Measurements from ENCODE around the gene ZSWIM4. TPM values are rescaled to one million over a fixed set of nuclear protein-coding genes. Genes with fewer than 3 reads are reported as not detected.

ZSWIM4 gene
- total and polyA plus RNA-seq, 10 of the 15 experiments (the other 5 are each of a cell fraction or from before 2014, with no cell fraction given), result 0.73 to 11.1 (median 1.8) TPM; not detected in 2

- no TSS peak for BruUV-seq (replicated peaks)
- Histone ChIP-seq H4K20me1 (ENCODE audit: control insufficient read depth, insufficient read depth) (no peaks in the 10 kb centered on the region), H2AFZ (ENCODE audit: control insufficient read depth, low read depth, low read length) (peak overlapping the region; percentile 51; the same call in 1 of the 2 replicates), H3K4me1 (ENCODE audit: control insufficient read depth, insufficient read depth, low read length) (peaks cover 24% of the 10 kb centered on the region), H3K36me3 (ENCODE audit: control insufficient read depth in 2 of 2, insufficient read depth in 2 of 2, low read length in 1 of 2) (no peaks in the 10 kb centered on the region), H3K4me3 (peak overlapping the region; percentile 18; the same call in 1 of the 2 replicates), H3K4me2 (ENCODE audit: control insufficient read depth, insufficient read depth) (peak overlapping the region; percentile 72), H3K9me3 (replicated peaks; ENCODE audit: control insufficient read depth, insufficient read depth, low read length) (no peaks in the 10 kb centered on the region), H3K79me2 (ENCODE audit: control insufficient read depth, insufficient read depth, low read length) (no peaks in the 10 kb centered on the region), H3K9ac (ENCODE audit: control insufficient read depth, insufficient read depth, low read length) (no peak overlapping the region), H3K27ac (ENCODE audit: control insufficient read depth, insufficient read depth) (no peak overlapping the region), H3K27me3 (replicated peaks in 1 of 2; ENCODE audit: control insufficient read depth in 2 of 2, insufficient read depth in 2 of 2, low read length in 1 of 2) (no peaks in the 10 kb centered on the region)
- ChIA-PET CTCF (interaction anchor here (0.6 to 4.9 kb wide), 3 partner anchors 8 to 64 kb away, joined by 3 to 41 read pairs (median 3); no protein-coding TSS in a partner anchor), RAD21 (ENCODE audit: unreplicated experiment) (interaction anchor here (1.0 to 4.8 kb wide), 2 partner anchors 10 to 14 kb away, joined by 3 to 70 read pairs; no protein-coding TSS in a partner anchor), POLR2A (interaction anchor here (1.5 kb wide), 1 partner anchor 9 kb away, joined by 3 read pairs; no protein-coding TSS in a partner anchor), SMC1A (ENCODE audit: uncharacterized antibody, unreplicated experiment) (no interaction called here)
- FAIRE-seq (no peak), DNase-seq (ENCODE audit: low read depth, low spot score) (no peak), ATAC-seq (peak; percentile 7; the same call in 1 of the 3 replicates)
- intact Hi-C loops (cut with micrococcal nuclease; ENCODE audit: unreplicated experiment) (loop anchor here (10.0 kb wide), 1 partner anchor 695 kb away; the partner anchor contains the start of genes IER2 and STX10), in situ Hi-C loops (cut with MboI) (loop anchor here (10.0 kb wide), 1 partner anchor 695 kb away; the partner anchor contains the start of genes IER2 and STX10)
- WGBS (ENCODE audit: insufficient coverage, insufficient replicate concordance, low lambda C conversion rate, missing lambda C conversion rate), result 21% methylated on average over 60 of the region's 66 CpGs
- TF ChIP-seq DPF2 (IDR thresholded peaks at IDR 0.05), result peak; percentile 37; the same call in 1 of the 2 replicates
- TF ChIP-seq GATAD2B (conservative IDR thresholded peaks at IDR 0.05; ENCODE audit: low read depth), result peak; percentile 38; the same call in 1 of the 2 replicates
- 0 out of 2 replicates have a peak, but pooled peaks have one; percentile 24 for TF ChIP-seq JUND (IDR thresholded peaks at IDR 0.05; ENCODE audit: low read depth, low read length)
- 0 out of 2 replicates have a peak, but pooled peaks have one; percentile 10 for TF ChIP-seq CHD2 (IDR thresholded peaks at IDR 0.05; ENCODE audit: borderline replicate concordance, low read depth, low read length)
- peak in 1 of 2 experiments; percentile 64; a peak in 2 of 4 replicates for TF ChIP-seq BHLHE40 (IDR thresholded peaks at IDR 0.05; ENCODE audit: borderline replicate concordance in 1 of 2, low read depth in 2 of 2, low read length in 1 of 2)
- TF ChIP-seq NFYB (IDR thresholded peaks at IDR 0.05; ENCODE audit: insufficient read depth, low read depth, low read length), result no peak
Measured at GRCh38 chr19:13849991-13850909, 55.0 kb downstream of the ZSWIM4 start.

Measured in GM12878 (cell line).